Measurements from ENCODE around the gene UBASH3A. TPM values are rescaled to one million over a fixed set of nuclear protein-coding genes. Genes with fewer than 3 reads are reported as not detected.
A peak's percentile ranks its signal among the peaks of the same experiment; 100 is the strongest.

Gene UBASH3A
- total and polyA plus RNA-seq, 4 donors: 0.10 to 1.4 (median 0.75) TPM; not detected in 1

DNA sequence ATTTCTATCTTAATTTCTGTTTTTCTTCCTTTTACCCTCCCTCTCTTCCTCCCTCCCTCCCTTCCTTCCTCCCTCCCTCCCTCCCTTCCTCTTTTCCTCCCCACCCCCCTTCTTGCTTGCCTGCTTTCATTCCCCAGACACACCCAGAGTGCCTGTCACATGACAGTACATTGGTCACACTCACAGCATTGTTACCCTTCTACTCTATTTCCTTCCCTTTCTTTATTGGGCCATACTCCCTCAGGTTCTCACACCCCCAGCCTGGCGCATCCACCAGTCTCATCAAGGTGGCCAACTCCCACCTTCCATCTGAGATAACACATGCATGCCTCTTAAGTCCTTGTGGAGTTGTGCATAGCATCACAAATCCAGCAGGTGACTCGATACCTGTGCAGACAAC lies 18.7 kb upstream of the UBASH3A start:
- Histone ChIP-seq H3K36me3 (ENCODE audit: control insufficient read depth in 1 of 2, insufficient read depth in 2 of 2, low read length in 1 of 2) (no peaks in the 10 kb centered on the region), H3K27me3 (ENCODE audit: control insufficient read depth in 1 of 2, insufficient read depth in 2 of 2, low read length in 1 of 2) (peaks cover 0 to 2% of the 10 kb centered on the region in 2 donors), H3K9me3 (ENCODE audit: control insufficient read depth, low read length) (peaks cover 12% of the 10 kb centered on the region), H3K4me1 (ENCODE audit: control insufficient read depth in 1 of 2, insufficient read depth in 2 of 2, low read length in 2 of 2) (no peaks in the 10 kb centered on the region), H3K27ac (ENCODE audit: low read depth in 1 of 2, low read length in 2 of 2) (no peak overlapping the region), H3K4me3 (ENCODE audit: low read length in 2 of 2) (no peak overlapping the region)
- 85 to 89% methylated on average over 2 of the region's 2 CpGs for WGBS, 2 donors
- DNase-seq (peak in 1 of 2 donors; percentile 30), ATAC-seq (ENCODE audit: low FRiP score) (no peak)
- intact Hi-C loops (cut with DNase I): no loop called here

GRCh38 chr21:42385619-42386018 lies 18.1 kb upstream of the UBASH3A start:
- Histone ChIP-seq H3K36me3 (ENCODE audit: control insufficient read depth in 1 of 2, insufficient read depth in 2 of 2, low read length in 1 of 2) (no peaks in the 10 kb centered on the region), H3K4me1 (ENCODE audit: control insufficient read depth in 1 of 2, insufficient read depth in 2 of 2, low read length in 2 of 2) (no peaks in the 10 kb centered on the region), H3K27ac (ENCODE audit: low read depth in 1 of 2, low read length in 2 of 2) (no peak overlapping the region), H3K4me3 (ENCODE audit: low read length in 2 of 2) (no peak overlapping the region), H3K27me3 (ENCODE audit: control insufficient read depth in 1 of 2, insufficient read depth in 2 of 2, low read length in 1 of 2) (peaks cover 0 to 2% of the 10 kb centered on the region in 2 donors), H3K9me3 (ENCODE audit: control insufficient read depth, low read length) (peaks cover 12% of the 10 kb centered on the region)
- intact Hi-C loops (cut with DNase I): no loop called here
- peak in 1 of 2 donors; percentile 10 for DNase-seq
- ATAC-seq (ENCODE audit: low FRiP score): no peak
- 87 to 90% methylated on average over 5 of the region's 5 CpGs for WGBS, 2 donors

DNA sequence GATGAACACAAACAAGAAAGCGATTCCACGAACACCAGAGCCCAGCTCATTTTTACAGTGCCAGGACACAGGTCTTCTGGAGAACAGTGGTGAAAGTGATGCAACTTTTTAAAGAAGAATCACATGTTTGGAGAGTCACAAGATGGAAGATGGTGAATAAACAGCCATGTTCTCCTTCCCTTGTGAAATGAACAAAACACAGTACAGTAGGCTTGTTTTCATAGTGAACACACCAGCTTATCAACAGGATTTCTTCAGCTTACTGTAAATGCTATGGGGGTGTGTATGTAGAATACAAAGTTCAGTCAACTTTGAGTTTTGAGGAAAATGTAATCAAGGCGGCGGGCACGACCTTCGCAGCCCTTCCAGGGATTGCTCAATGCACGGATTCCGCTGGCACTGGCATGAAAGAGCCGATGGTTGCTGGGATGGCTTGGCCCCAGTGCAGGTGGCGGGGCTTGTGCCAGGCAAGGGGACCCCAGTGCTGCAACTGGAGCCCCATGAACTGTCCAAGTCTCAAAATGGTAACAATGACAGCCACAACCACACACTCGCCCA lies 17.6 kb upstream of the UBASH3A start:
- Histone ChIP-seq H3K4me1 (ENCODE audit: control insufficient read depth in 1 of 2, insufficient read depth in 2 of 2, low read length in 2 of 2) (no peaks in the 10 kb centered on the region), H3K27ac (ENCODE audit: low read depth in 1 of 2, low read length in 2 of 2) (no peak overlapping the region), H3K4me3 (ENCODE audit: low read length in 2 of 2) (no peak overlapping the region), H3K36me3 (ENCODE audit: control insufficient read depth in 1 of 2, insufficient read depth in 2 of 2, low read length in 1 of 2) (no peaks in the 10 kb centered on the region), H3K9me3 (ENCODE audit: control insufficient read depth, low read length) (peaks cover 12% of the 10 kb centered on the region), H3K27me3 (ENCODE audit: control insufficient read depth in 1 of 2, insufficient read depth in 2 of 2, low read length in 1 of 2) (peaks cover 0 to 2% of the 10 kb centered on the region in 2 donors)
- intact Hi-C loops (cut with DNase I): no loop called here
- ATAC-seq (ENCODE audit: low FRiP score) (no peak), DNase-seq (peak in 1 of 2 donors; percentile 42)
- WGBS, 2 donors: 90 to 92% methylated on average over 11 of the region's 11 CpGs

DNA sequence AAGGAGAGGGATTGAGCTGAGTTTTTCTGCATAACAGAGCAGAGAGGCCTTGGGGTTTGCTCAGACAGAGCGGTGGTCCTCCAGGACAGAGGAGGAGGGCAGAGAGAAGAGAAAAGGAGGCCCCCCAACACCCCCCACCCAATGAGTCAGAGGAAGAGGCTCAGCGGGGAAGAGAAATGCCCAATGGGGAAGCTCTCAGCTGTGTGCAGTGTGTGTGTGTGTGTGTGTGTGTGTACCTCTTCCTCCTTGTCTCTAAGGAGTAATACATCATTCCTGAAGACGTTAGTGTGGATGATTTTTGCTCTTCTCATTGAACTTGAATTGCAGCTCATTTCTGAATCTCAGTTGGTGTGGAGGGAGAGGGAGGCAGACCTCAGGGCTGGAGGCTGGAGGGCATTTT lies 16.5 kb upstream of the UBASH3A start:
- peaks cover 0 to 2% of the 10 kb centered on the region in 2 donors for H3K27me3 ChIP-seq (ENCODE audit: control insufficient read depth in 1 of 2, insufficient read depth in 2 of 2, low read length in 1 of 2)
- intact Hi-C loops (cut with DNase I): no loop called here

DNA sequence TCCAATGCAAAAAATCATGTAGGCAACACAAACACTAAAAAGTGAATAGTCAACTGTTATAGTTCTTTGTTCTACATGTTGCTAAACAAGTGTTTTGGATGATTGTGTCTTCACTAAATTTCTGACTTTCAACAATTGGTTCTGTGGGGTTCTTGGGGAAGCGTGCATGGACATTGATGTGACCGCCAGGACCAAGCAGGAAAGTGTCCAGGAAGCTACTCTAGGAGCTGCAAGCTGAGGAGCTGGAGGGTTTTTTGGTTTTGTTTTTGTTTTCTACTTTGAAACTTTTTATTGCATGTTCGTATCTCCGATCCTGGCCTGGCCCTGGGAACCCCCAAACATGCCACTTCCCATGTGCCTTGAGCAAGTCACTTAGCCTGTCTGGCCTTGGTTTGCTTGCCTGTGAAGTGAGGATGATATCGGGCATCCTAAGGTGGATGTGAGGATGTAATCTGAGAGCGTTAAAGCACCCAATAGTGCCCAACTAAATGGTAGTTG lies 15.8 kb upstream of the UBASH3A start:
- peaks cover 6% of the 10 kb centered on the region for H3K9me3 ChIP-seq (ENCODE audit: control insufficient read depth, low read length)
- H3K4me1 ChIP-seq (ENCODE audit: control insufficient read depth in 1 of 2, insufficient read depth in 2 of 2, low read length in 2 of 2): no peaks in the 10 kb centered on the region
- H3K36me3 ChIP-seq (ENCODE audit: control insufficient read depth in 1 of 2, insufficient read depth in 2 of 2, low read length in 1 of 2): no peaks in the 10 kb centered on the region
- no peak overlapping the region for H3K27ac ChIP-seq (ENCODE audit: low read depth in 1 of 2, low read length in 2 of 2)
- peaks cover 0 to 2% of the 10 kb centered on the region in 2 donors for H3K27me3 ChIP-seq (ENCODE audit: control insufficient read depth in 1 of 2, insufficient read depth in 2 of 2, low read length in 1 of 2)
- DNase-seq (peak in 1 of 2 donors; percentile 16), ATAC-seq (ENCODE audit: low FRiP score) (no peak)
- 85 to 88% methylated on average over 6 of the region's 6 CpGs for WGBS, 2 donors
- H3K4me3 ChIP-seq (ENCODE audit: low read length in 2 of 2): no peak overlapping the region
- intact Hi-C loops (cut with DNase I): no loop called here

More for the DNA sequence above, 16.5 kb upstream of the UBASH3A start:
- no peaks in the 10 kb centered on the region for H3K36me3 ChIP-seq (ENCODE audit: control insufficient read depth in 1 of 2, insufficient read depth in 2 of 2, low read length in 1 of 2)
- no peaks in the 10 kb centered on the region for H3K4me1 ChIP-seq (ENCODE audit: control insufficient read depth in 1 of 2, insufficient read depth in 2 of 2, low read length in 2 of 2)
- peaks cover 9% of the 10 kb centered on the region for H3K9me3 ChIP-seq (ENCODE audit: control insufficient read depth, low read length)
- ATAC-seq (ENCODE audit: low FRiP score) (no peak), DNase-seq (no peak)
- 45 to 47% methylated on average over 3 of the region's 3 CpGs for WGBS, 2 donors
- H3K27ac ChIP-seq (ENCODE audit: low read depth in 1 of 2, low read length in 2 of 2): no peak overlapping the region
- no peak overlapping the region for H3K4me3 ChIP-seq (ENCODE audit: low read length in 2 of 2)

DNA sequence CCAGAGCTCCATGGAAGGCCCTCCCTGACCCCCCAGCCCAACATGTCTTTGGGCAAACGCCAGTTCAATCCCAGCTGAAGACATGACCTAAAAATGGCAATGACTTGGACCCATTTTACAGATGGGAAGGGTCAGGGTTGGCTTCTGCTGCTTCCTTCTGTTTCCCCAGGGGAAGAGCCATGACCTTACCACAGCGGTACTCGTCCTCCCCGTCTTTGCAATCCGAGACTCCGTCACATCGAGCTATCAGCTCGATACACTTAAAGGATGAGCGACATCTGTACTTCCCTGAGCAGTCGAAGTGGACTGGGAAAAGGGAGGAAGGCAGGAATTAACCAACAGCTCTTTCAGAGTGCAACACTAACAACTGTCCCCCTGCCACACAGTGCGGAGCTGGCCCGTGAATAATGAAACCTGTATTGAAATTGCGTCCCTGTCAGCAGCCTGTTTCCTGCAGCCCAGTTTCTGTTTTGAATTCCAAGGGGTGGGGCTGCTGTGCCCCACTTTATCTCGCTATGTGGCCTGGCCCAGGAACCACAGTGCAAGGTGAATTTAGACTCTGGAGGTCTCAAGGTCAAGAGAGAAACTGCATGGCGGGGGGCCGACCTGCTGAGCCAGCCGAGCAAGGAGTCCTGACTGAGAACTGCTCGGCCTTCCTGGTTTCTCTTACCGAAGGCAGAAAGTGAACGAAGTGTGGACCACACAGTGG lies 14.8 kb upstream of the UBASH3A start:
- no peak for ATAC-seq (ENCODE audit: low FRiP score)
- intact Hi-C loops (cut with DNase I): no loop called here
- no peaks in the 10 kb centered on the region for H3K36me3 ChIP-seq (ENCODE audit: control insufficient read depth in 1 of 2, insufficient read depth in 2 of 2, low read length in 1 of 2)
- peak in 1 of 2 donors; percentile 51 for DNase-seq
- no peak overlapping the region for H3K4me3 ChIP-seq (ENCODE audit: low read length in 2 of 2)
- no peaks in the 10 kb centered on the region for H3K4me1 ChIP-seq (ENCODE audit: control insufficient read depth in 1 of 2, insufficient read depth in 2 of 2, low read length in 2 of 2)
- H3K9me3 ChIP-seq (ENCODE audit: control insufficient read depth, low read length): peaks cover 6% of the 10 kb centered on the region
- WGBS, 2 donors: 50 to 58% methylated on average over 20 of the region's 20 CpGs
- no peak overlapping the region for H3K27ac ChIP-seq (ENCODE audit: low read depth in 1 of 2, low read length in 2 of 2)
- peaks cover 0 to 2% of the 10 kb centered on the region in 2 donors for H3K27me3 ChIP-seq (ENCODE audit: control insufficient read depth in 1 of 2, insufficient read depth in 2 of 2, low read length in 1 of 2)

DNA sequence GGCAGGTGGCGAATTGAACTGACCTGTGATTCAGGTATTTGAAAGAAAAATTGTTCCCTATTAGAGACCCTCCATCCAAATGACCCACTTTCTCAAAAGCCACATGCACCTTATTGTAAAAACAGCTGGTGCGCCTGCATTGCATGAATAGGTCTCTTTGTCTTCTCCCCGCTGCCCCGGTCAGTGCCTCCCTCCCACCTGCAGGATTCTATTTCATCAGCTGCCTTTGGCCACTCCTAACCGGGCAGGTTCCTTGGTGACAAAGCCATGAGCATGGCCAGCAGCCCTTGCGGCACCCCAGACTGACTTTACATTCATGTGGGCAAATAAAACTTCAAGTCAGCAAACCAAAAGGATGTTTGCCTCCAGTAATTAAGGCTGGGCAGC lies 14.3 kb upstream of the UBASH3A start:
- peak in 1 of 2 donors; percentile 40 for DNase-seq
- ATAC-seq (ENCODE audit: low FRiP score): no peak
- intact Hi-C loops (cut with DNase I): no loop called here
- Histone ChIP-seq H3K27me3 (ENCODE audit: control insufficient read depth in 1 of 2, insufficient read depth in 2 of 2, low read length in 1 of 2) (peaks cover 0 to 2% of the 10 kb centered on the region in 2 donors), H3K36me3 (ENCODE audit: control insufficient read depth in 1 of 2, insufficient read depth in 2 of 2, low read length in 1 of 2) (no peaks in the 10 kb centered on the region), H3K27ac (ENCODE audit: low read depth in 1 of 2, low read length in 2 of 2) (no peak overlapping the region), H3K9me3 (ENCODE audit: control insufficient read depth, low read length) (peaks cover 6% of the 10 kb centered on the region), H3K4me3 (ENCODE audit: low read length in 2 of 2) (no peak overlapping the region), H3K4me1 (ENCODE audit: control insufficient read depth in 1 of 2, insufficient read depth in 2 of 2, low read length in 2 of 2) (no peaks in the 10 kb centered on the region)
- 48% methylated on average over 6 of the region's 6 CpGs for WGBS, 2 donors

DNA sequence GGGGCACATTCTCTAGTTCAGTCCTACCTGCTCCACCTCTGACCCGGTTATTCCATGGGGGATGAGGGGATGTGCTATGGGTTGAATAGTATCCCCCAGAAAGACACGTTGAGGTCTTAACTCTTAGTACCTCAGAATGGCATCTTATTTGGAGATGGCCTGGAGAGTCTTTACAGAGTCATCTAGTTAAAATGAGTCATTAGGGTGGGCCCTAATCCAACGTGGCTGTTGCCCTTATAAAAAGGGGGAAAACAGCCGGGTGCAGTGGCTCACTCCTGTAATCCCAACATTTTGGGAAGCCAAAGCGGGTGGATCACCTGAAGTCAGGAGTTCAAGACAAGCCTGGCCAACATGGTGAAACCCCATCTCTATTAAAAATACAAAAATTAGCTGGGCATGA lies 13.5 kb upstream of the UBASH3A start:
- peak in 1 of 2 donors; percentile 20 for DNase-seq
- Histone ChIP-seq H3K4me1 (ENCODE audit: control insufficient read depth in 1 of 2, insufficient read depth in 2 of 2, low read length in 2 of 2) (no peaks in the 10 kb centered on the region), H3K27ac (ENCODE audit: low read depth in 1 of 2, low read length in 2 of 2) (no peak overlapping the region), H3K36me3 (ENCODE audit: control insufficient read depth in 1 of 2, insufficient read depth in 2 of 2, low read length in 1 of 2) (no peaks in the 10 kb centered on the region), H3K27me3 (ENCODE audit: control insufficient read depth in 1 of 2, insufficient read depth in 2 of 2, low read length in 1 of 2) (peaks cover 0 to 2% of the 10 kb centered on the region in 2 donors), H3K9me3 (ENCODE audit: control insufficient read depth, low read length) (peaks cover 5% of the 10 kb centered on the region), H3K4me3 (ENCODE audit: low read length in 2 of 2) (no peak overlapping the region)
- WGBS, 2 donors: 70 to 73% methylated on average over 5 of the region's 5 CpGs
- no peak for ATAC-seq (ENCODE audit: low FRiP score)
- intact Hi-C loops (cut with DNase I): no loop called here

DNA sequence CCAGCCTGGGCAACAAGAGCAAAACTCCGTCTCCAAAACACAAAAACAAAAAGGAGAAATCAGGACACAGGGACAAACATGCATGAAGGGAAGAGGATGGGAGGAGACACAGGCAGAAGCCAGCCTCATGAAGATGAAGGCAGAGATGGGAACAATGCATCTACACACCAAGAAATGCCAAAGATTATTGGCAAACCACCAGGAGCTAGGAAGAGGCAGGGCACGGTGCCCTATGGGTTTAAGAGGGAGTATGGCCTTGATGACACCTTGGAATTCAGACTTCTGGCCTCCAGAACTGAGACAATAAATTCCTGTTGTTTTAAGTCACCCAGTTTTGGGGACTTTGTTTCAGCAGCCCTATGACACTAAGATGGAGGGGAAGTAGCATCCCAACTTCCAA lies 13.0 kb upstream of the UBASH3A start:
- intact Hi-C loops (cut with DNase I): no loop called here
- ATAC-seq (ENCODE audit: low FRiP score) (no peak), DNase-seq (no peak)
- 66 to 68% methylated on average over 2 of the region's 2 CpGs for WGBS, 2 donors
- H3K4me1 ChIP-seq (ENCODE audit: control insufficient read depth in 1 of 2, insufficient read depth in 2 of 2, low read length in 2 of 2): no peaks in the 10 kb centered on the region
- H3K4me3 ChIP-seq (ENCODE audit: low read length in 2 of 2): no peak overlapping the region
- peaks cover 0 to 2% of the 10 kb centered on the region in 2 donors for H3K27me3 ChIP-seq (ENCODE audit: control insufficient read depth in 1 of 2, insufficient read depth in 2 of 2, low read length in 1 of 2)
- H3K36me3 ChIP-seq (ENCODE audit: control insufficient read depth in 1 of 2, insufficient read depth in 2 of 2, low read length in 1 of 2): no peaks in the 10 kb centered on the region
- H3K9me3 ChIP-seq (ENCODE audit: control insufficient read depth, low read length): peaks cover 3% of the 10 kb centered on the region
- no peak overlapping the region for H3K27ac ChIP-seq (ENCODE audit: low read depth in 1 of 2, low read length in 2 of 2)
